Liver (tissue), 9 donors: ENCODE measurements around the gene DNAAF1. TPM values are rescaled to one million over a fixed set of nuclear protein-coding genes. Genes with fewer than 3 reads are reported as not detected.

Source experiments
- DNase-seq: peaks from one replicate; pipeline ENCODE4 v3.0.0-alpha.2; 2017; ENCODE audit warnings: low spot score
- H3K27ac ChIP-seq, 2 donors: one replicate each; pipeline ENCODE4 v1.7.0; 2013; ENCODE audit warnings: inconsistent platforms in 2 of 2, low read length in 2 of 2, control low read depth in 1 of 2, low read depth in 1 of 2, mild to moderate bottlenecking in 1 of 2
- H3K27me3 ChIP-seq, 4 donors: one replicate each; pipeline versions ENCODE4 v1.6.1 to v1.7.0; 2013; ENCODE audit warnings: low read length in 3 of 4, inconsistent platforms in 1 of 4, mild to moderate bottlenecking in 1 of 4, moderate library complexity in 1 of 4; ENCODE audit not compliant: control insufficient read depth in 4 of 4, insufficient read depth in 4 of 4
- H3K36me3 ChIP-seq, 4 donors: one replicate each; pipeline versions ENCODE4 v1.6.1 to v1.7.0; 2013; ENCODE audit warnings: low read length in 3 of 4, mild to moderate bottlenecking in 3 of 4, low read depth in 1 of 4, moderate library complexity in 1 of 4; ENCODE audit not compliant: control insufficient read depth in 4 of 4, insufficient read depth in 3 of 4
- H3K4me1 ChIP-seq, 4 donors: one replicate each; pipeline versions ENCODE4 v1.6.1 to v1.7.0; 2013; ENCODE audit warnings: low read length in 3 of 4, mild to moderate bottlenecking in 3 of 4, moderate library complexity in 1 of 4; ENCODE audit not compliant: control insufficient read depth in 4 of 4, insufficient read depth in 4 of 4
- H3K4me3 ChIP-seq, 3 donors: one replicate each; pipeline versions ENCODE4 v1.6.1 to v1.7.0; 2013; ENCODE audit warnings: low read length in 3 of 3, control low read depth in 1 of 3, low read depth in 1 of 3, mild to moderate bottlenecking in 1 of 3
- H3K9ac ChIP-seq, 2 donors: one replicate each; pipeline ENCODE4 v1.7.0; 2013; ENCODE audit warnings: low read length in 2 of 2, mild to moderate bottlenecking in 2 of 2, moderate library complexity in 2 of 2, control low read depth in 1 of 2, low read depth in 1 of 2
- H3K9me3 ChIP-seq, 4 donors: one replicate each; pipeline versions ENCODE4 v1.6.1 to v1.7.0; 2013; ENCODE audit warnings: low read length in 3 of 4; ENCODE audit not compliant: control insufficient read depth in 4 of 4
- EGR1 ChIP-seq, 2 donors: IDR thresholded peaks; 2 replicates each; pipeline ENCODE4 v1.6.1; 2016 to 2018; ENCODE audit warnings: antibody characterized with exemption in 2 of 2, low read depth in 2 of 2
- FOXA1 ChIP-seq: IDR thresholded peaks from 2 replicates; pipeline ENCODE4 v1.6.1; 2016; ENCODE audit warnings: antibody characterized with exemption
- FOXA2 ChIP-seq: IDR thresholded peaks from 2 replicates; pipeline ENCODE4 v1.6.1; 2016; ENCODE audit warnings: antibody characterized with exemption
- JUND ChIP-seq, 2 donors: IDR thresholded peaks; 2 replicates each; pipeline ENCODE4 v1.6.1; 2016; ENCODE audit warnings: antibody characterized with exemption in 2 of 2
- NR2F2 ChIP-seq: IDR thresholded peaks from 2 replicates; pipeline ENCODE4 v1.6.1; 2016; ENCODE audit warnings: antibody characterized with exemption
- RAD21 ChIP-seq, 2 donors: IDR thresholded peaks; 2 replicates each; pipeline ENCODE4 v1.6.1; 2016; ENCODE audit warnings: antibody characterized with exemption in 2 of 2, mild to moderate bottlenecking in 2 of 2
- RXRA ChIP-seq, 2 donors: IDR thresholded peaks; 2 replicates each; pipeline ENCODE4 v1.6.1; 2017 to 2018; ENCODE audit warnings: antibody characterized with exemption in 2 of 2, mild to moderate bottlenecking in 1 of 2
- SP1 ChIP-seq: IDR thresholded peaks from 2 replicates; pipeline ENCODE4 v1.6.1; 2018; ENCODE audit warnings: antibody characterized with exemption, mild to moderate bottlenecking
- TAF1 ChIP-seq: conservative IDR thresholded peaks from 2 replicates; pipeline ENCODE4 v1.6.1; 2016; ENCODE audit warnings: antibody characterized with exemption, mild to moderate bottlenecking
- WGBS: extraction: QIAGEN DNeasy Blood & Tissue Kit; methylation state at CpG from one replicate; pipeline ENCODE4 v1.1.7; 2013; 5-methylcytosine and 5-hydroxymethylcytosine counted together
- polyA plus RNA-seq, 2 donors: library from polyadenylated mRNA; stranded (reverse) in 1 of 2; unstranded in 1 of 2; fragments of 200-250 nt in 1 of 2; fragments of >200 nt in 1 of 2; fragmentation: Nextera tagmentation in 1 of 2; extraction: Ambion mirVana in 1 of 2; gene quantifications; one replicate each; pipeline versions ENCODE4 v1.2.1 to v1.2.3, GENCODE V29; 2013 to 2015
- total RNA-seq, 2 donors: library from RNA; depleted of rRNA; stranded (reverse); fragments of >200 nt; gene quantifications; one replicate each; pipeline ENCODE4 v1.2.3, GENCODE V29; 2014
- TF ChIP-seq, protein P1 (sequence below): IDR thresholded peaks from 2 replicates; pipeline ENCODE4 v1.6.1; 2016; ENCODE audit warnings: antibody characterized with exemption
- TF ChIP-seq, protein P2 (sequence below): IDR thresholded peaks from 2 replicates; pipeline ENCODE4 v1.6.1; 2016; ENCODE audit warnings: antibody characterized with exemption
- TF ChIP-seq, protein P3 (sequence below): fragments of 150-350 bp; IDR thresholded peaks from 2 replicates; pipeline ENCODE4 v1.5.1; 2017; ENCODE audit warnings: improper control_type of control experiment, low read depth, low read length; ENCODE audit not compliant: missing input control
- TF ChIP-seq, protein P4 (sequence below): IDR thresholded peaks from 2 replicates; pipeline ENCODE4 v1.6.1; 2016; ENCODE audit warnings: antibody characterized with exemption, mild to moderate bottlenecking
- TF ChIP-seq, protein P5 (sequence below): IDR thresholded peaks from 2 replicates; pipeline ENCODE4 v1.6.1; 2016; ENCODE audit warnings: antibody characterized with exemption
- donor health status: healthy.
- donor health status: healthy.
- donor health status: healthy.
- donor health status: healthy.
- donor health status: healthy.

DNAAF1 gene
- total and polyA plus RNA-seq, 4 donors = under 0.01 to 0.08 (median 0.06) TPM; not detected in 1

DNA sequence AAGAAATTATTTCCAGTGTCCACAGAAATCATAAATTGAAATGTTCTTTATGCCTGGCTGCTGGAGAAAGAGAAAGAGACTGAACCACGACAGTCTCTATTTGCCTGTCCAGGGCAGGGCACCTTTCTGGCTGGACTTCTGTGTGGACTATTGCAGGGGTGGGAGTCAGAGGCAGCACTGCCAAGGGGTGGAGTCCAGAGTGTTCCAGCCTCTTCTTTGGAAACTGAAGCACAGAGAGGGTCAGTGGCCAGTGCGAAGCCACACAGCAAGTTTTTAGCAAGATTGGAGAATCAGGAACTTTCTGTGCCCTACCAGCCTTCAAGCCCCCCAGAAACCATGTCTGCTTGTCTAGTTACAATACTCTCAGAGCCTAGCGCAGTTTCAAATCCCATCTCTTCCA lies 79.4 kb downstream of the DNAAF1 start:
- no peaks in the 10 kb centered on the region for H3K36me3 ChIP-seq
- no peak overlapping the region for H3K27ac ChIP-seq
- H3K4me3 ChIP-seq = no peak overlapping the region
- H3K9me3 ChIP-seq = no peaks in the 10 kb centered on the region
- H3K4me1 ChIP-seq = no peaks in the 10 kb centered on the region
- no peak overlapping the region for H3K9ac ChIP-seq
- WGBS = 74% methylated on average over 3 of the region's 3 CpGs
- H3K27me3 ChIP-seq = no peaks in the 10 kb centered on the region
- DNase-seq = no peak
- TF ChIP-seq RAD21 (IDR thresholded peaks at IDR 0.05) (no peak), SP1 (no peak), FOXA1 (no peak), EGR1 (IDR thresholded peaks at IDR 0.05; ENCODE audit: low read depth in 2 of 2) (no peak), NR2F2 (no peak), TAF1 (no peak), RXRA (IDR thresholded peaks at IDR 0.05) (no peak), JUND (IDR thresholded peaks at IDR 0.05) (no peak), FOXA2 (no peak)
- TF ChIP-seq, protein P1, sequence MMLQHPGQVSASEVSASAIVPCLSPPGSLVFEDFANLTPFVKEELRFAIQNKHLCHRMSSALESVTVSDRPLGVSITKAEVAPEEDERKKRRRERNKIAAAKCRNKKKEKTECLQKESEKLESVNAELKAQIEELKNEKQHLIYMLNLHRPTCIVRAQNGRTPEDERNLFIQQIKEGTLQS = no peak
- TF ChIP-seq, protein P2, sequence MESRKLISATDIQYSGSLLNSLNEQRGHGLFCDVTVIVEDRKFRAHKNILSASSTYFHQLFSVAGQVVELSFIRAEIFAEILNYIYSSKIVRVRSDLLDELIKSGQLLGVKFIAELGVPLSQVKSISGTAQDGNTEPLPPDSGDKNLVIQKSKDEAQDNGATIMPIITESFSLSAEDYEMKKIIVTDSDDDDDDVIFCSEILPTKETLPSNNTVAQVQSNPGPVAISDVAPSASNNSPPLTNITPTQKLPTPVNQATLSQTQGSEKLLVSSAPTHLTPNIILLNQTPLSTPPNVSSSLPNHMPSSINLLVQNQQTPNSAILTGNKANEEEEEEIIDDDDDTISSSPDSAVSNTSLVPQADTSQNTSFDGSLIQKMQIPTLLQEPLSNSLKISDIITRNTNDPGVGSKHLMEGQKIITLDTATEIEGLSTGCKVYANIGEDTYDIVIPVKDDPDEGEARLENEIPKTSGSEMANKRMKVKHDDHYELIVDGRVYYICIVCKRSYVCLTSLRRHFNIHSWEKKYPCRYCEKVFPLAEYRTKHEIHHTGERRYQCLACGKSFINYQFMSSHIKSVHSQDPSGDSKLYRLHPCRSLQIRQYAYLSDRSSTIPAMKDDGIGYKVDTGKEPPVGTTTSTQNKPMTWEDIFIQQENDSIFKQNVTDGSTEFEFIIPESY = no peak
- TF ChIP-seq, protein P3, sequence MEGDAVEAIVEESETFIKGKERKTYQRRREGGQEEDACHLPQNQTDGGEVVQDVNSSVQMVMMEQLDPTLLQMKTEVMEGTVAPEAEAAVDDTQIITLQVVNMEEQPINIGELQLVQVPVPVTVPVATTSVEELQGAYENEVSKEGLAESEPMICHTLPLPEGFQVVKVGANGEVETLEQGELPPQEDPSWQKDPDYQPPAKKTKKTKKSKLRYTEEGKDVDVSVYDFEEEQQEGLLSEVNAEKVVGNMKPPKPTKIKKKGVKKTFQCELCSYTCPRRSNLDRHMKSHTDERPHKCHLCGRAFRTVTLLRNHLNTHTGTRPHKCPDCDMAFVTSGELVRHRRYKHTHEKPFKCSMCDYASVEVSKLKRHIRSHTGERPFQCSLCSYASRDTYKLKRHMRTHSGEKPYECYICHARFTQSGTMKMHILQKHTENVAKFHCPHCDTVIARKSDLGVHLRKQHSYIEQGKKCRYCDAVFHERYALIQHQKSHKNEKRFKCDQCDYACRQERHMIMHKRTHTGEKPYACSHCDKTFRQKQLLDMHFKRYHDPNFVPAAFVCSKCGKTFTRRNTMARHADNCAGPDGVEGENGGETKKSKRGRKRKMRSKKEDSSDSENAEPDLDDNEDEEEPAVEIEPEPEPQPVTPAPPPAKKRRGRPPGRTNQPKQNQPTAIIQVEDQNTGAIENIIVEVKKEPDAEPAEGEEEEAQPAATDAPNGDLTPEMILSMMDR = no peak
- TF ChIP-seq, protein P4, sequence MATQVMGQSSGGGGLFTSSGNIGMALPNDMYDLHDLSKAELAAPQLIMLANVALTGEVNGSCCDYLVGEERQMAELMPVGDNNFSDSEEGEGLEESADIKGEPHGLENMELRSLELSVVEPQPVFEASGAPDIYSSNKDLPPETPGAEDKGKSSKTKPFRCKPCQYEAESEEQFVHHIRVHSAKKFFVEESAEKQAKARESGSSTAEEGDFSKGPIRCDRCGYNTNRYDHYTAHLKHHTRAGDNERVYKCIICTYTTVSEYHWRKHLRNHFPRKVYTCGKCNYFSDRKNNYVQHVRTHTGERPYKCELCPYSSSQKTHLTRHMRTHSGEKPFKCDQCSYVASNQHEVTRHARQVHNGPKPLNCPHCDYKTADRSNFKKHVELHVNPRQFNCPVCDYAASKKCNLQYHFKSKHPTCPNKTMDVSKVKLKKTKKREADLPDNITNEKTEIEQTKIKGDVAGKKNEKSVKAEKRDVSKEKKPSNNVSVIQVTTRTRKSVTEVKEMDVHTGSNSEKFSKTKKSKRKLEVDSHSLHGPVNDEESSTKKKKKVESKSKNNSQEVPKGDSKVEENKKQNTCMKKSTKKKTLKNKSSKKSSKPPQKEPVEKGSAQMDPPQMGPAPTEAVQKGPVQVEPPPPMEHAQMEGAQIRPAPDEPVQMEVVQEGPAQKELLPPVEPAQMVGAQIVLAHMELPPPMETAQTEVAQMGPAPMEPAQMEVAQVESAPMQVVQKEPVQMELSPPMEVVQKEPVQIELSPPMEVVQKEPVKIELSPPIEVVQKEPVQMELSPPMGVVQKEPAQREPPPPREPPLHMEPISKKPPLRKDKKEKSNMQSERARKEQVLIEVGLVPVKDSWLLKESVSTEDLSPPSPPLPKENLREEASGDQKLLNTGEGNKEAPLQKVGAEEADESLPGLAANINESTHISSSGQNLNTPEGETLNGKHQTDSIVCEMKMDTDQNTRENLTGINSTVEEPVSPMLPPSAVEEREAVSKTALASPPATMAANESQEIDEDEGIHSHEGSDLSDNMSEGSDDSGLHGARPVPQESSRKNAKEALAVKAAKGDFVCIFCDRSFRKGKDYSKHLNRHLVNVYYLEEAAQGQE = no peak
- TF ChIP-seq, protein P5, sequence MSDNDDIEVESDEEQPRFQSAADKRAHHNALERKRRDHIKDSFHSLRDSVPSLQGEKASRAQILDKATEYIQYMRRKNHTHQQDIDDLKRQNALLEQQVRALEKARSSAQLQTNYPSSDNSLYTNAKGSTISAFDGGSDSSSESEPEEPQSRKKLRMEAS = no peak

DNA sequence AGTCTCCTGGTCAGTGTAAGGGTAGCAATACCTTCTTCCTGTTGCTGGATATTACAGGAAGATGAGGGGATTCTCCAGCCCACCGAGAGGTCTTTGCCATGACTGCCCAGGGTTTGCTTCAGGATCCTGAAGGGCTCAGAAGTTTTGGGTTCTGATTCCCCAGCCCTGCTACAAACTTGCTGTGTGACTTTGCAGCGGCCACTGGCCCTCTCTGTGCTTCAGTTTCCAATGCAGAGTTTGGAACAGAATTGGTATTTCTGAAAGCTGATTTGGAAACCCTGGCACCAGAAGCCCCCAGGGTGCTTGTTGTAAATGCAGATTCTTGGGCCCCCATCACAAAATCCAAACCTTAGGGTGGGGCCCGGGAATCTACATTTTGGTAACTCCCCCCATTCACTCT lies 80.0 kb downstream of the DNAAF1 start:
- Histone ChIP-seq H3K4me1 (no peaks in the 10 kb centered on the region), H3K9ac (no peak overlapping the region), H3K36me3 (no peaks in the 10 kb centered on the region), H3K4me3 (no peak overlapping the region), H3K9me3 (no peaks in the 10 kb centered on the region), H3K27me3 (no peaks in the 10 kb centered on the region), H3K27ac (no peak overlapping the region)
- 90% methylated on average over 3 of the region's 3 CpGs for whole genome bisulfite sequencing
- DNase-seq = no peak
- no peak for TF ChIP-seq RAD21 (IDR thresholded peaks at IDR 0.05)
- TF ChIP-seq, protein P2 = no peak
- TF ChIP-seq FOXA2 = no peak
- TF ChIP-seq EGR1 (IDR thresholded peaks at IDR 0.05; ENCODE audit: low read depth in 2 of 2) = no peak
- TF ChIP-seq, protein P3 = no peak
- TF ChIP-seq, protein P4 = no peak
- TF ChIP-seq, protein P5 = no peak
